GM12874 (cell line): Measurements from ENCODE around the gene RFTN1.

Source experiments
- TF ChIP-seq, protein P1 (sequence below): IDR thresholded peaks from 2 replicates; pipeline ENCODE4 v1.5.1; 2011; ENCODE audit warnings: low read depth, mild to moderate bottlenecking, control low read depth, low read length, moderate library complexity; ENCODE audit not compliant: insufficient read depth

Gene RFTN1

DNA sequence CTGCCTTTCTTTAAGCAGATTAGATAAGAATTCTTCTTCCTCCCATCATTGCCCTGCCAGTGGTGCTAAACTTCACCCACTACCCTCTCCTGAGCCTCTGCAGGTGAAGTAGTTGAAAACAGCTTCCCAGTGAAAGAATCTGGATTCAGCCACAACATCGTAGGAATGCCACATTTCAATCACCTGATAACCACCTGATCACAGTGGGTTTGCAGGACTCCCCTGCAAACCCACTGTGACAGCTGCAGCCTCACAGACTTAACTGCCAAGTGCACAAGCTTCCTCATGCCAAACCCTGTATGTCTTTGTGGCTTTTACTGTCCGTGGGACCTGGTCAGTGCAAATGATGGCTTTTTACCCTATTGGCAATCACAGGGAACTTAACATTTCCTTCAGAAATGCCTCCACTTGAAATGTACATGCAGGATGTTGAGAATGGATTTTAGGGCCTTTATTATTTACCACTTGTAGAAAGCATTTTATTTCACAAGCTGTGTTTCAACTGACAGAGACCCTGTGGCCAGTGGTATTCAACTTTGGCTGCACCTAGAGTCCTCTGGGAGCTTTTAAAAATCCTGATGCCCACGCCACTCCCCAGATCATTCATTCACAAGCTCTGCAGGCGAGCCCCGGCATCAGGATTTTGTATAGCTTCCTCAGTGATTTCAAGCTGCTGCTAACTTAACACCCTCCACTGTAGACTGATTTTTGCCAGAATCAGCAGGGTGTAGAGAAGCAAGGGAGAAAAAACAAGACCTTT lies 199.4 kb downstream of the RFTN1 start:
- TF ChIP-seq, protein P1, sequence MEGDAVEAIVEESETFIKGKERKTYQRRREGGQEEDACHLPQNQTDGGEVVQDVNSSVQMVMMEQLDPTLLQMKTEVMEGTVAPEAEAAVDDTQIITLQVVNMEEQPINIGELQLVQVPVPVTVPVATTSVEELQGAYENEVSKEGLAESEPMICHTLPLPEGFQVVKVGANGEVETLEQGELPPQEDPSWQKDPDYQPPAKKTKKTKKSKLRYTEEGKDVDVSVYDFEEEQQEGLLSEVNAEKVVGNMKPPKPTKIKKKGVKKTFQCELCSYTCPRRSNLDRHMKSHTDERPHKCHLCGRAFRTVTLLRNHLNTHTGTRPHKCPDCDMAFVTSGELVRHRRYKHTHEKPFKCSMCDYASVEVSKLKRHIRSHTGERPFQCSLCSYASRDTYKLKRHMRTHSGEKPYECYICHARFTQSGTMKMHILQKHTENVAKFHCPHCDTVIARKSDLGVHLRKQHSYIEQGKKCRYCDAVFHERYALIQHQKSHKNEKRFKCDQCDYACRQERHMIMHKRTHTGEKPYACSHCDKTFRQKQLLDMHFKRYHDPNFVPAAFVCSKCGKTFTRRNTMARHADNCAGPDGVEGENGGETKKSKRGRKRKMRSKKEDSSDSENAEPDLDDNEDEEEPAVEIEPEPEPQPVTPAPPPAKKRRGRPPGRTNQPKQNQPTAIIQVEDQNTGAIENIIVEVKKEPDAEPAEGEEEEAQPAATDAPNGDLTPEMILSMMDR = no peak

DNA sequence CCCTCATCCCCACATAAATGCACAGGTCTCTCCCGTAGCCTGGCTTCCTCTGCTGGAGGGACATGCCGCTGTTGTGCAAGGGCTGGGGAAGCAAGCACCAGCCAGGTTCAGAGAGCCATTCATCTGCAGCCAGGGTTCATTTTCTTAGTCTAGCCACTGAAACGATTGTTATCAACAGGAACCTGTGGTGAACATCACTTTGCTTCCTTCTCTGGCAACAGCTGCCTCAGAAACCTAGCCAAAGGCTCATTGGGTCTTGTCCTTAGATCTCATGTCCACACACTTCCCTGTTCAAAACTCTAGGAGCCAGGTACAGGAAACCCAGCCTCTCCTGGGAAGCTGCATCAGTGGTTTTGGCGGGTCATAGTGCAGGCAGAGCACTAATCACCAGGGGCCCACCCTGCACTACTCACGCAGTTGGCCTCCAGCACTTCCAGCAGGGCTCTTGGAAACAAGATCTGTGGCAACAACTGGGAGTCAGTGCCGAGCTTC lies 201.5 kb downstream of the RFTN1 start:
- TF ChIP-seq, protein P1 = no peak

DNA sequence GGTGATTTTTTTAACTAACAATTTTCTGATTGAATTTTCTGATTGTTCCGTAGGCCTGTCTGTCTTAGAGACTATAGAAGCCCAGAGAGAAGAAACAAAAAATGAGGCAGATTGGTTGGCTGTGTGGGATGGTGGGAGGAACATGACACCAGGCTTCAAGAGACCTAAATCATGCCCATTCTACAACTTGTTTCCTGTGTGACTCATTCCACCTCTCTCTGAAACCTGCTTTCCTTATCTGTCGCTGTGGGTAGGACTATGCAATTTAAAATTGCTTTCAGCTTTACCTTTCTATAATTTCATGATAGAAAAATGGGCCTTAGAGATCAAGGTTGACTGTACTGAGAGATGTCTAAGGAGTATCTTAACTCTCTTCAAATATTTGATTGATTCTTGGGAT lies 203.9 kb downstream of the RFTN1 start:
- TF ChIP-seq, protein P1 = no peak

DNA sequence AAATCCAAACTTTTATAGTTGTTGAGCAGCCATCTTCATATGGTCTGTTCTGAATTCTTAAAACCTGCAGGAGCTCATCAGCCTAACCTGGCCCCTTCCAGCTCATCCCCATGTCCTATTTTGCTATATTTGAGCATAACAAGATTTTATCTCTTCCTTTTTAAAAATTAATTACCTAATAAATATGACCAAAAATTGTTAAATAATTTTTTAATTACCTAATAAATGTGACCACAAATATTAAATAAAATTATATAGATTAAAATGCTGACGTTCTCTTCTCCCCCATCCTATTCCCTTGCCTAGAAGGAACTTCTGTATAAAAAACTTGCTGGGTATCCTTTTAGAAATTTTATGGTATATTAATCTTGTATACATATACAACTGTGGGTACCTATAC lies 204.8 kb downstream of the RFTN1 start:
- TF ChIP-seq, protein P1 = no peak

DNA sequence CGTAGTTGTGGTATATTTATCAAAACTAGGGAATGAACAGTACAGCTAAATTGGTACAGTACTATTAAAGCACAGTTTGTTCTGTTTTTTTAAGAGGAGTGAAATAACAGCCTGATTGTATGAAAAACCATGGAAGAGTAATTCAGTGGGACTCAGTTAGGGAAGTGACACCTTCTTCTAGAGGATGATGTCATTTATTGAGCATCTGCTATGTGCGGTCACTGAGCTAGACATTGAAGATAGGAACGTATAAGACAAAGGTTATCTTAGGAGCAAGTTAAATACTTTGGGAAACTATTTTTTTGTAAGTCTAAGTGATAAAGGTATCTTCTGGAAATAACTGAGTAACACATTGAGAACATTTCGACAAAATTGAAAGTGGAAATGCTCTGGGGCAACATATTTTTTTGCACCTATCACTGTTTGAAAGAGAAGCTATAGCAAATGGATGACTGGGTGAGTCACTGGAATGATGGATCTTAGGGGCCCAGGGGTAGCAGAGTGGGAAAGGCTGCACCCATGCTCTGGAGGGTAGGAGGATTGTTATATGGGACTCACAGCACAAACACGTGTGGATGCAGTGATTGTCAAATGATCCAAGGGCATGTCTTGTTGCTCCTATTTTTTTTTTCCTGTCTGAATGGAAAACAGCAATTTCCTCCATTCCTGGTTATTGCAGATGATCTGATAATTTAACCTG lies 205.5 kb downstream of the RFTN1 start:
- TF ChIP-seq, protein P1 = no peak

DNA sequence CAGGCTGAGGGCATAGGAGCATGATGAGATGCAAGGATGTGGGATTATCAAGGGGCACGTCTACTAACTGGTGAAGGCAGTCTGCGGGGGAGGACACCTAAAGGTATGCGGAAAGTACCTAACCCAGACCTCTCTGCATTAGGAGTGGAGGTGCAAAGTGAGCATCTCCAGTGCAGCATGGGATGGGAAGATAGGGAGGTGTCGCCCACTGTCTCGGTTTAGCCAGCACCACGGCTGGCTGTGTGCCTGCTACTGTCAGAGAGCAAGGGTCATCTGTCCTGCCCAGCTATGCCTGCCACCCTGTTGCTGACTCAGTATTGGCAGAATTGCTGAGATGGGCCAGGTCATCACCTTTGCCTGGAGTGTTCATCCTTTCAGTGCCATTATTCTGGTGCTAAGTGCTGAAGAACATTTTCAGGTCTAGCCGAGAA lies 208.4 kb downstream of the RFTN1 start:
- TF ChIP-seq, protein P1 = no peak
